ENCODE data around the gene CEP192. TPM values are rescaled to one million over a fixed set of nuclear protein-coding genes. Genes with fewer than 3 reads are reported as not detected.

The CEP192 gene
- total and polyA plus RNA-seq, 2 of the 4 experiments (the other 2 are of a cell fraction) = 17.2 to 29.0 TPM

- Histone ChIP-seq H3K4ac (ENCODE audit: low read depth, low read length) (no peak overlapping the region), H4K8ac (ENCODE audit: low read depth in 2 of 2, low read length in 2 of 2) (no peak overlapping the region), H3K36me3 (ENCODE audit: control insufficient read depth, insufficient read depth, low read length) (no peaks in the 10 kb centered on the region), H3K27ac (ENCODE audit: insufficient read depth, low read length) (no peak overlapping the region), H2BK120ac (ENCODE audit: low read depth, low read length) (no peak overlapping the region), H3K79me1 (ENCODE audit: low read depth in 1 of 2, low read length in 2 of 2) (no peaks in the 10 kb centered on the region), H2BK15ac (ENCODE audit: low read depth, low read length) (no peak overlapping the region), H3K4me3 (ENCODE audit: insufficient read depth, low read depth, low read length) (peak overlapping the region; percentile 53), H3K18ac (ENCODE audit: low read depth, low read length) (no peak overlapping the region), H2AK9ac (replicated peaks; ENCODE audit: low read depth, low read length, poor library complexity) (peak overlapping the region; percentile 50), H3K23ac (ENCODE audit: low read depth, low read length) (no peak overlapping the region), H4K20me1 (ENCODE audit: insufficient read depth, low read length) (no peaks in the 10 kb centered on the region), H3K4me2 (ENCODE audit: low read depth, low read length) (peak overlapping the region; percentile 77), H3K4me1 (ENCODE audit: control insufficient read depth, insufficient read depth, low read length) (no peaks in the 10 kb centered on the region), H3K9me3 (ENCODE audit: control insufficient read depth, insufficient read depth, low read length) (no peaks in the 10 kb centered on the region; the same call in 1 of the 2 replicates), H3K27me3 (ENCODE audit: control insufficient read depth, insufficient read depth, low read length) (peaks cover 3% of the 10 kb centered on the region), H3K9ac (ENCODE audit: low read depth, low read length) (peak overlapping the region; percentile 21; the same call in 1 of the 2 replicates), H3K9me1 (ENCODE audit: insufficient read depth, low read length) (peaks cover under 1% of the 10 kb centered on the region; the same call in 1 of the 2 replicates), H2AK5ac (ENCODE audit: low read depth, low read length) (no peak overlapping the region), H2AFZ (replicated peaks; ENCODE audit: low read length, poor library complexity) (peak overlapping the region; percentile 89), H3K14ac (replicated peaks; ENCODE audit: low read depth, low read length) (no peak overlapping the region), H4K91ac (ENCODE audit: insufficient read depth, low read depth, low read length) (no peak overlapping the region), H2BK20ac (ENCODE audit: low read depth, low read length) (no peak overlapping the region), H3K56ac (ENCODE audit: extremely low read depth, insufficient read depth, low read length) (no peak overlapping the region), H2BK5ac (ENCODE audit: low read depth, low read length, poor library complexity, severe bottlenecking) (no peak overlapping the region), H4K5ac (ENCODE audit: low read depth, low read length) (no peak overlapping the region)
- dilution Hi-C loops (cut with HindIII; ENCODE audit: low sequenced_read_pairs, unreplicated experiment) = no loop called here
- DNase-seq (no peak), ATAC-seq (ENCODE audit: low read depth) (peak; percentile 59)
- CTCF ChIA-PET = interaction anchor here (0.5 kb wide), 1 partner anchor 409 kb away, joined by 3 read pairs; no protein-coding TSS in a partner anchor
- 53% methylated on average over 21 of the region's 51 CpGs; no CpG with 5 or more reads in 1 of the 2 experiments for WGBS, 2 experiments (ENCODE audit: extremely low coverage in 2 of 2, insufficient read length in 1 of 2)
- in situ Hi-C loops (cut with MboI; ENCODE audit: low sequenced_read_pairs) = no loop called here
- POLR2A ChIA-PET (ENCODE audit: unreplicated experiment) = no interaction called here
- BruUV-seq (replicated peaks) = no TSS peak
- intact Hi-C loops (cut with micrococcal nuclease) = no loop called here
- TF ChIP-seq RFX5 (IDR thresholded peaks at IDR 0.05; ENCODE audit: low read depth, low read length) (no peak), FOS (IDR thresholded peaks at IDR 0.05; ENCODE audit: low read depth, low read length) (no peak), ELK1 (IDR thresholded peaks at IDR 0.05; ENCODE audit: borderline replicate concordance, low read depth, low read length) (no peak), NFE2L2 (IDR thresholded peaks at IDR 0.05; ENCODE audit: low read depth, low read length) (no peak), MAZ (IDR thresholded peaks at IDR 0.05; ENCODE audit: borderline replicate concordance, low read depth, low read length) (no peak), CEBPB (IDR thresholded peaks at IDR 0.05; ENCODE audit: low read depth, low read length) (no peak), BHLHE40 (IDR thresholded peaks at IDR 0.05; ENCODE audit: low read depth, low read length) (no peak), MXI1 (IDR thresholded peaks at IDR 0.05; ENCODE audit: borderline replicate concordance, low read depth, low read length) (no peak), RAD21 (IDR thresholded peaks at IDR 0.05; ENCODE audit: low read length) (no peak), POLR2A (IDR thresholded peaks at IDR 0.05; ENCODE audit: low read depth, low read length) (no peak), RCOR1 (IDR thresholded peaks at IDR 0.05; ENCODE audit: insufficient replicate concordance, low read length) (no peak)
- TF ChIP-seq, protein P1, sequence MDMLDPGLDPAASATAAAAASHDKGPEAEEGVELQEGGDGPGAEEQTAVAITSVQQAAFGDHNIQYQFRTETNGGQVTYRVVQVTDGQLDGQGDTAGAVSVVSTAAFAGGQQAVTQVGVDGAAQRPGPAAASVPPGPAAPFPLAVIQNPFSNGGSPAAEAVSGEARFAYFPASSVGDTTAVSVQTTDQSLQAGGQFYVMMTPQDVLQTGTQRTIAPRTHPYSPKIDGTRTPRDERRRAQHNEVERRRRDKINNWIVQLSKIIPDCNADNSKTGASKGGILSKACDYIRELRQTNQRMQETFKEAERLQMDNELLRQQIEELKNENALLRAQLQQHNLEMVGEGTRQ (IDR thresholded peaks at IDR 0.05; ENCODE audit: low read depth, low read length) = no peak
- TF ChIP-seq, protein P2, sequence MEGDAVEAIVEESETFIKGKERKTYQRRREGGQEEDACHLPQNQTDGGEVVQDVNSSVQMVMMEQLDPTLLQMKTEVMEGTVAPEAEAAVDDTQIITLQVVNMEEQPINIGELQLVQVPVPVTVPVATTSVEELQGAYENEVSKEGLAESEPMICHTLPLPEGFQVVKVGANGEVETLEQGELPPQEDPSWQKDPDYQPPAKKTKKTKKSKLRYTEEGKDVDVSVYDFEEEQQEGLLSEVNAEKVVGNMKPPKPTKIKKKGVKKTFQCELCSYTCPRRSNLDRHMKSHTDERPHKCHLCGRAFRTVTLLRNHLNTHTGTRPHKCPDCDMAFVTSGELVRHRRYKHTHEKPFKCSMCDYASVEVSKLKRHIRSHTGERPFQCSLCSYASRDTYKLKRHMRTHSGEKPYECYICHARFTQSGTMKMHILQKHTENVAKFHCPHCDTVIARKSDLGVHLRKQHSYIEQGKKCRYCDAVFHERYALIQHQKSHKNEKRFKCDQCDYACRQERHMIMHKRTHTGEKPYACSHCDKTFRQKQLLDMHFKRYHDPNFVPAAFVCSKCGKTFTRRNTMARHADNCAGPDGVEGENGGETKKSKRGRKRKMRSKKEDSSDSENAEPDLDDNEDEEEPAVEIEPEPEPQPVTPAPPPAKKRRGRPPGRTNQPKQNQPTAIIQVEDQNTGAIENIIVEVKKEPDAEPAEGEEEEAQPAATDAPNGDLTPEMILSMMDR (conservative IDR thresholded peaks at IDR 0.05; ENCODE audit: low read depth, low read length) = no peak
These were observed 145.1 kb downstream of the CEP192 start for GRCh38 chr18:13136056-13136903.

Measured in IMR-90 (cell line).